Panc1 (cell line): ENCODE data around the gene AGMAT. TPM values are rescaled to one million over a fixed set of nuclear protein-coding genes. Genes with fewer than 3 reads are reported as not detected.

Source experiments
- ATAC-seq: fragments of 200-7000 bp; cut with Tn5 transposase; 2 replicates; pipeline ENCODE4 v1.9.1; 2020; ENCODE audit warnings: mild to moderate bottlenecking, moderate library complexity
- BruUV-seq: library from RNA; stranded (reverse); fragments of 400-500 nt; replicated peaks from 2 replicates; lab custom pipeline; 2021; lab: Mats Ljungman, UMichigan
- CTCF ChIA-PET: fragments of 300-600 bp; sonication (Branson Sonifier 250); formaldehyde crosslinking; loops from one replicate; lab custom pipeline; 2022; ENCODE audit warnings: antibody characterized with exemption; lab: Charles Lee
- POLR2A ChIA-PET: fragments of 300-600 bp; sonication (Branson Sonifier 250); formaldehyde crosslinking; loops from one replicate; lab custom pipeline; 2022; ENCODE audit warnings: antibody characterized with exemption; lab: Charles Lee
- DNase-seq: peaks from one replicate; pipeline ENCODE4 v3.0.0-alpha.2; 2010; ENCODE audit warnings: low read depth, low spot score
- H3K27ac ChIP-seq: 2 replicates; pipeline ENCODE4 v1.5.1; 2011; ENCODE audit warnings: mild to moderate bottlenecking, low read length, inconsistent platforms
- H3K27me3 ChIP-seq: fragments of 200-500 bp; sonication (Bioruptor generic); 2 replicates; pipeline ENCODE4 v1.6.0; 2014; ENCODE audit warnings: low read length, inconsistent platforms; ENCODE audit not compliant: control insufficient read depth, insufficient read depth
- H3K36me3 ChIP-seq: fragments of 200-500 bp; sonication (Bioruptor generic); 2 replicates; pipeline ENCODE4 v1.5.1; 2014; ENCODE audit warnings: inconsistent platforms, mild to moderate bottlenecking, low read length, moderate library complexity; ENCODE audit not compliant: control insufficient read depth, insufficient read depth
- H3K4me1 ChIP-seq: 2 replicates; pipeline ENCODE4 v1.5.1; 2011; ENCODE audit warnings: inconsistent platforms, mild to moderate bottlenecking, low read length, moderate library complexity; ENCODE audit not compliant: control insufficient read depth, insufficient read depth
- H3K4me3 ChIP-seq, 2 experiments: 2 replicates each; pipeline ENCODE4 v1.5.1; 2011 to 2012; ENCODE audit warnings: low read depth in 2 of 2, low read length in 2 of 2, mild to moderate bottlenecking in 2 of 2, inconsistent platforms in 1 of 2, moderate library complexity in 1 of 2
- H3K9me3 ChIP-seq: fragments of 200-500 bp; sonication (Bioruptor generic); 2 replicates; pipeline ENCODE4 v1.5.1; 2014; ENCODE audit warnings: low read depth, mild to moderate bottlenecking, inconsistent platforms, low read length, moderate library complexity; ENCODE audit not compliant: control insufficient read depth, insufficient read depth
- POLR2AphosphoS5 ChIP-seq: IDR thresholded peaks from 2 replicates; pipeline ENCODE4 v1.6.1; 2012; ENCODE audit warnings: mild to moderate bottlenecking, low read depth, low read length, moderate library complexity
- SIN3A ChIP-seq: IDR thresholded peaks from 2 replicates; pipeline ENCODE4 v1.6.1; 2012; ENCODE audit warnings: low read depth, mild to moderate bottlenecking, low read length, moderate library complexity, borderline replicate concordance; ENCODE audit not compliant: insufficient read depth
- TCF7L2 ChIP-seq: IDR thresholded peaks from 2 replicates; pipeline ENCODE4 v1.6.1; 2011; ENCODE audit warnings: mild to moderate bottlenecking, low read depth, low read length, inconsistent platforms
- in situ Hi-C: cut with HindIII; loops from 2 replicates; pipeline ENCODE4 v1.10.0; 2016; ENCODE audit warnings: low sequenced_read_pairs, low pct_unique_long_range_greater_than_20kb
- intact Hi-C: fragments of 100-400 bp; cut with micrococcal nuclease; formaldehyde crosslinking; loops from one replicate; pipeline ENCODE4 v1.10.0; 2022; ENCODE audit not compliant: unreplicated experiment
- total RNA-seq: library from RNA; stranded (reverse); gene quantifications from one replicate; pipeline ENCODE4 v1.2.1, GENCODE V29; 2021; ENCODE audit not compliant: unreplicated experiment
- TF ChIP-seq, protein P1 (sequence below), 2 experiments: IDR thresholded peaks; 2 replicates each; pipeline ENCODE4 v1.6.1; 2011 to 2012; ENCODE audit warnings: low read depth in 2 of 2, control low read depth in 1 of 2, low read length in 1 of 2, mild to moderate bottlenecking in 1 of 2, moderate library complexity in 1 of 2; ENCODE audit not compliant: insufficient read depth in 1 of 2
- TF ChIP-seq, protein P2 (sequence below): fragments of 450-650 bp; IDR thresholded peaks from 2 replicates; pipeline ENCODE4 v1.5.1; 2017; ENCODE audit warnings: mild to moderate bottlenecking

The AGMAT gene
- total RNA-seq, 1 experiment from 2014 or later: 3.1 TPM

DNA sequence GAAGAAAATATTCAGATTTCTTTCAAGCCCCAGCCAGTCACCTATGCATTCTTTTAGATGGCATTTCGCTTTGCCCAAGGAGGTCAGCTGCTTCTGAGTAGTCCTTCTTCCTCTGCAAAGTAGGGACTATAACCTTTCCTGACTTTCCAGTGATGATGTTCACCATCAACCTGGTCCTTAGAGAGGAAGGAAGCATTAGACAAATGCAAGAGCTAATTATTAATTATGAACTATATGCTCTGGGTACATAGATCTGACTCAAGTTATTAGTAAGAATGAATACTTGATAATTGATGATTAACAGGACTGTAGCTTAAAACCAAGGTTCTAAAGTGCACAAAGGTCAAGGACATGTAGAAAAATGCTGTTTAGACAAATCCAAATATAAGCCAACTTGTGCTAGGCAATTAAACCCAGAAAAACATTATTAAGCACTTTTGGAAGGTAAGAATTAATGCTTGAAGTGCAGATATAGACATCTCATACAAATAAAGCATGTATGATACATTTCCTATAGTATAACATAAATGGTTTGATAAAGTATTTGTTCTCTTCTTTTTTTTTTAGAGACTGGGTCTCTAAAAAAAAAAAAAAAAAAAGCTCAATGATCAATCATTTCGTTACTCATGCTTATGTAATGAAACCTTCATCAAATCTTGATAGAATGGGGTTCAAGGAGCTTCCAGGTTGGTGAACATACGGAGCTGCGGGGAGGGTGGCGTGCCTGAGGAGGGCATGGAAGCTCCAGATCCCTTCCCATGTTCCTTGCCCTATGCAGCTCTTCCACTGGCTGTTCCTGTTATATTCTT, 11.2 kb upstream of the AGMAT start:
- Histone ChIP-seq H3K9me3 (no peaks in the 10 kb centered on the region), H3K27ac (no peak overlapping the region), H3K4me3 (no peak overlapping the region), H3K4me1 (no peaks in the 10 kb centered on the region), H3K36me3 (no peaks in the 10 kb centered on the region), H3K27me3 (no peaks in the 10 kb centered on the region)
- ChIA-PET CTCF (interaction anchor here (0.6 to 0.7 kb wide), 4 partner anchors 26 to 205 kb away, joined by 4 to 9 read pairs (median 5); no protein-coding TSS in a partner anchor), POLR2A (interaction anchor here (0.6 kb wide), 6 partner anchors 13 to 391 kb away, joined by 3 to 12 read pairs (median 6); partner anchors contain the start of gene SPEN)
- BruUV-seq: no TSS peak
- intact Hi-C loops: no loop called here
- TF ChIP-seq, protein P1, sequence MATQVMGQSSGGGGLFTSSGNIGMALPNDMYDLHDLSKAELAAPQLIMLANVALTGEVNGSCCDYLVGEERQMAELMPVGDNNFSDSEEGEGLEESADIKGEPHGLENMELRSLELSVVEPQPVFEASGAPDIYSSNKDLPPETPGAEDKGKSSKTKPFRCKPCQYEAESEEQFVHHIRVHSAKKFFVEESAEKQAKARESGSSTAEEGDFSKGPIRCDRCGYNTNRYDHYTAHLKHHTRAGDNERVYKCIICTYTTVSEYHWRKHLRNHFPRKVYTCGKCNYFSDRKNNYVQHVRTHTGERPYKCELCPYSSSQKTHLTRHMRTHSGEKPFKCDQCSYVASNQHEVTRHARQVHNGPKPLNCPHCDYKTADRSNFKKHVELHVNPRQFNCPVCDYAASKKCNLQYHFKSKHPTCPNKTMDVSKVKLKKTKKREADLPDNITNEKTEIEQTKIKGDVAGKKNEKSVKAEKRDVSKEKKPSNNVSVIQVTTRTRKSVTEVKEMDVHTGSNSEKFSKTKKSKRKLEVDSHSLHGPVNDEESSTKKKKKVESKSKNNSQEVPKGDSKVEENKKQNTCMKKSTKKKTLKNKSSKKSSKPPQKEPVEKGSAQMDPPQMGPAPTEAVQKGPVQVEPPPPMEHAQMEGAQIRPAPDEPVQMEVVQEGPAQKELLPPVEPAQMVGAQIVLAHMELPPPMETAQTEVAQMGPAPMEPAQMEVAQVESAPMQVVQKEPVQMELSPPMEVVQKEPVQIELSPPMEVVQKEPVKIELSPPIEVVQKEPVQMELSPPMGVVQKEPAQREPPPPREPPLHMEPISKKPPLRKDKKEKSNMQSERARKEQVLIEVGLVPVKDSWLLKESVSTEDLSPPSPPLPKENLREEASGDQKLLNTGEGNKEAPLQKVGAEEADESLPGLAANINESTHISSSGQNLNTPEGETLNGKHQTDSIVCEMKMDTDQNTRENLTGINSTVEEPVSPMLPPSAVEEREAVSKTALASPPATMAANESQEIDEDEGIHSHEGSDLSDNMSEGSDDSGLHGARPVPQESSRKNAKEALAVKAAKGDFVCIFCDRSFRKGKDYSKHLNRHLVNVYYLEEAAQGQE (IDR thresholded peaks at IDR 0.05; ENCODE audit: insufficient read depth in 1 of 2, low read depth in 2 of 2, low read length in 1 of 2): no peak
- no peak for TF ChIP-seq SIN3A
- TF ChIP-seq POLR2AphosphoS5: no peak
- TF ChIP-seq TCF7L2: no peak
- TF ChIP-seq, protein P2, sequence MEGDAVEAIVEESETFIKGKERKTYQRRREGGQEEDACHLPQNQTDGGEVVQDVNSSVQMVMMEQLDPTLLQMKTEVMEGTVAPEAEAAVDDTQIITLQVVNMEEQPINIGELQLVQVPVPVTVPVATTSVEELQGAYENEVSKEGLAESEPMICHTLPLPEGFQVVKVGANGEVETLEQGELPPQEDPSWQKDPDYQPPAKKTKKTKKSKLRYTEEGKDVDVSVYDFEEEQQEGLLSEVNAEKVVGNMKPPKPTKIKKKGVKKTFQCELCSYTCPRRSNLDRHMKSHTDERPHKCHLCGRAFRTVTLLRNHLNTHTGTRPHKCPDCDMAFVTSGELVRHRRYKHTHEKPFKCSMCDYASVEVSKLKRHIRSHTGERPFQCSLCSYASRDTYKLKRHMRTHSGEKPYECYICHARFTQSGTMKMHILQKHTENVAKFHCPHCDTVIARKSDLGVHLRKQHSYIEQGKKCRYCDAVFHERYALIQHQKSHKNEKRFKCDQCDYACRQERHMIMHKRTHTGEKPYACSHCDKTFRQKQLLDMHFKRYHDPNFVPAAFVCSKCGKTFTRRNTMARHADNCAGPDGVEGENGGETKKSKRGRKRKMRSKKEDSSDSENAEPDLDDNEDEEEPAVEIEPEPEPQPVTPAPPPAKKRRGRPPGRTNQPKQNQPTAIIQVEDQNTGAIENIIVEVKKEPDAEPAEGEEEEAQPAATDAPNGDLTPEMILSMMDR: no peak
- ATAC-seq (no peak), DNase-seq (no peak)
- in situ Hi-C loops: no loop called here

GRCh38 chr1:15592285-15592684, 7.4 kb upstream of the AGMAT start:
- intact Hi-C loops: no loop called here
- CTCF ChIA-PET: no interaction called here
- Histone ChIP-seq H3K27ac (no peak overlapping the region), H3K9me3 (no peaks in the 10 kb centered on the region), H3K36me3 (no peaks in the 10 kb centered on the region), H3K4me3 (no peak overlapping the region), H3K4me1 (no peaks in the 10 kb centered on the region), H3K27me3 (no peaks in the 10 kb centered on the region)
- no TSS peak for BruUV-seq
- ATAC-seq: no peak
- in situ Hi-C loops: no loop called here
- POLR2A ChIA-PET: no interaction called here
- no peak for DNase-seq
- TF ChIP-seq SIN3A (no peak), POLR2AphosphoS5 (no peak), TCF7L2 (no peak)
- TF ChIP-seq, protein P2: no peak
- TF ChIP-seq, protein P1 (IDR thresholded peaks at IDR 0.05; ENCODE audit: insufficient read depth in 1 of 2, low read depth in 2 of 2, low read length in 1 of 2): no peak
